ENCODE data around the gene GNB4.

GNB4 gene

GRCh38 chr3:179473565-179473964, 22.3 kb upstream of the GNB4 start:
- H3K27me3 ChIP-seq (ENCODE audit: insufficient read depth, low read length) = no peaks in the 10 kb centered on the region
- peak in 1 of 2 donors; percentile 27 for DNase-seq
- no peak overlapping the region for H3K23ac ChIP-seq (ENCODE audit: low read length)
- WGBS (ENCODE audit: extremely low coverage, insufficient coverage, insufficient read length) = no CpG with 5 or more reads among the region's 4 CpGs
- no peak overlapping the region for H4K12ac ChIP-seq (ENCODE audit: low read depth, low read length)
- H2BK12ac ChIP-seq (ENCODE audit: low read length) = no peak overlapping the region
- no peaks in the 10 kb centered on the region for H3K36me3 ChIP-seq (ENCODE audit: control insufficient read depth in 1 of 2, insufficient read depth in 2 of 2, low read length in 2 of 2)
- H3K79me2 ChIP-seq (ENCODE audit: control insufficient read depth, insufficient read depth, low read length, poor library complexity) = no peaks in the 10 kb centered on the region
- H4K91ac ChIP-seq (ENCODE audit: low read depth, low read length) = no peak overlapping the region
- no peak overlapping the region for H3K4ac ChIP-seq (ENCODE audit: low read depth, low read length)
- no peak overlapping the region for H2BK5ac ChIP-seq (ENCODE audit: low read depth, low read length, poor library complexity)
- no peaks in the 10 kb centered on the region for H3K79me1 ChIP-seq (ENCODE audit: low read length)
- no peak overlapping the region for H4K8ac ChIP-seq (ENCODE audit: low read depth, low read length)
- H2AK5ac ChIP-seq (ENCODE audit: low read length) = no peak overlapping the region
- H3K4me3 ChIP-seq (ENCODE audit: low read depth, low read length) = no peak overlapping the region
- H2BK120ac ChIP-seq (ENCODE audit: insufficient read depth, low read length, poor library complexity) = no peak overlapping the region
- H3K27ac ChIP-seq (ENCODE audit: low read depth, low read length) = no peak overlapping the region
- no peaks in the 10 kb centered on the region for H3K9me3 ChIP-seq (ENCODE audit: insufficient read depth, low read depth, low read length)
- H3K9ac ChIP-seq (ENCODE audit: low read length) = no peak overlapping the region
- no peak overlapping the region for H2AFZ ChIP-seq (ENCODE audit: insufficient read depth, low read length, poor library complexity)
- H3K14ac ChIP-seq (ENCODE audit: low read length) = no peak overlapping the region
- H3K4me2 ChIP-seq (ENCODE audit: low read length) = no peak overlapping the region
- no peaks in the 10 kb centered on the region for H3K4me1 ChIP-seq (ENCODE audit: control insufficient read depth in 1 of 2, insufficient read depth in 2 of 2, low read length in 2 of 2)
- H3K18ac ChIP-seq (ENCODE audit: low read length) = no peak overlapping the region

GRCh38 chr3:179464323-179465092, 13.2 kb upstream of the GNB4 start:
- H3K27ac ChIP-seq (ENCODE audit: low read depth, low read length) = no peak overlapping the region
- H3K79me1 ChIP-seq (ENCODE audit: low read length) = no peaks in the 10 kb centered on the region
- H2BK12ac ChIP-seq (ENCODE audit: low read length) = no peak overlapping the region
- H3K27me3 ChIP-seq (ENCODE audit: insufficient read depth, low read length) = no peaks in the 10 kb centered on the region
- H3K4me3 ChIP-seq (ENCODE audit: low read depth, low read length) = no peak overlapping the region
- no CpG with 5 or more reads among the region's 19 CpGs for WGBS (ENCODE audit: extremely low coverage, insufficient coverage, insufficient read length)
- no peaks in the 10 kb centered on the region for H3K36me3 ChIP-seq (ENCODE audit: control insufficient read depth in 1 of 2, insufficient read depth in 2 of 2, low read length in 2 of 2)
- peaks cover 5 to 9% of the 10 kb centered on the region in 2 experiments for H3K4me1 ChIP-seq (ENCODE audit: control insufficient read depth in 1 of 2, insufficient read depth in 2 of 2, low read length in 2 of 2)
- no peak overlapping the region for H2BK120ac ChIP-seq (ENCODE audit: insufficient read depth, low read length, poor library complexity)
- H3K23ac ChIP-seq (ENCODE audit: low read length) = no peak overlapping the region
- H2AFZ ChIP-seq (ENCODE audit: insufficient read depth, low read length, poor library complexity) = no peak overlapping the region
- peaks cover 2% of the 10 kb centered on the region for H3K9me3 ChIP-seq (ENCODE audit: insufficient read depth, low read depth, low read length)
- no peak overlapping the region for H4K8ac ChIP-seq (ENCODE audit: low read depth, low read length)
- H3K79me2 ChIP-seq (ENCODE audit: control insufficient read depth, insufficient read depth, low read length, poor library complexity) = no peaks in the 10 kb centered on the region
- no peak overlapping the region for H2BK5ac ChIP-seq (ENCODE audit: low read depth, low read length, poor library complexity)
- no peak overlapping the region for H3K14ac ChIP-seq (ENCODE audit: low read length)
- DNase-seq = peak; percentile 50 to 66
- no peak overlapping the region for H3K9ac ChIP-seq (ENCODE audit: low read length)
- H4K12ac ChIP-seq (ENCODE audit: low read depth, low read length) = no peak overlapping the region
- no peak overlapping the region for H4K91ac ChIP-seq (ENCODE audit: low read depth, low read length)
- H2AK5ac ChIP-seq (ENCODE audit: low read length) = no peak overlapping the region
- no peak overlapping the region for H3K18ac ChIP-seq (ENCODE audit: low read length)
- no peak overlapping the region for H3K4me2 ChIP-seq (ENCODE audit: low read length)
- H3K4ac ChIP-seq (ENCODE audit: low read depth, low read length) = no peak overlapping the region

- no peaks in the 10 kb centered on the region for H3K79me2 ChIP-seq (ENCODE audit: control insufficient read depth, insufficient read depth, low read length, poor library complexity)
- H3K36me3 ChIP-seq (ENCODE audit: control insufficient read depth in 1 of 2, insufficient read depth in 2 of 2, low read length in 2 of 2) = no peaks in the 10 kb centered on the region
- no peak overlapping the region for H2AK5ac ChIP-seq (ENCODE audit: low read length)
- no peak overlapping the region for H3K18ac ChIP-seq (ENCODE audit: low read length)
- H2AFZ ChIP-seq (ENCODE audit: insufficient read depth, low read length, poor library complexity) = no peak overlapping the region
- no peak overlapping the region for H4K91ac ChIP-seq (ENCODE audit: low read depth, low read length)
- no peak overlapping the region for H3K14ac ChIP-seq (ENCODE audit: low read length)
- no peak overlapping the region for H3K4me2 ChIP-seq (ENCODE audit: low read length)
- WGBS (ENCODE audit: extremely low coverage, insufficient coverage, insufficient read length) = no CpG with 5 or more reads among the region's 1 CpG
- H2BK5ac ChIP-seq (ENCODE audit: low read depth, low read length, poor library complexity) = no peak overlapping the region
- no peak overlapping the region for H3K27ac ChIP-seq (ENCODE audit: low read depth, low read length)
- no peak overlapping the region for H4K12ac ChIP-seq (ENCODE audit: low read depth, low read length)
- no peak overlapping the region for H3K4ac ChIP-seq (ENCODE audit: low read depth, low read length)
- DNase-seq = no peak
- H4K8ac ChIP-seq (ENCODE audit: low read depth, low read length) = no peak overlapping the region
- H3K4me1 ChIP-seq (ENCODE audit: control insufficient read depth in 1 of 2, insufficient read depth in 2 of 2, low read length in 2 of 2) = peaks cover 5 to 9% of the 10 kb centered on the region in 2 experiments
- no peak overlapping the region for H3K23ac ChIP-seq (ENCODE audit: low read length)
- H2BK120ac ChIP-seq (ENCODE audit: insufficient read depth, low read length, poor library complexity) = no peak overlapping the region
- H3K4me3 ChIP-seq (ENCODE audit: low read depth, low read length) = no peak overlapping the region
- no peaks in the 10 kb centered on the region for H3K79me1 ChIP-seq (ENCODE audit: low read length)
- H3K9me3 ChIP-seq (ENCODE audit: insufficient read depth, low read depth, low read length) = peaks cover 2% of the 10 kb centered on the region
- H3K27me3 ChIP-seq (ENCODE audit: insufficient read depth, low read length) = no peaks in the 10 kb centered on the region
- no peak overlapping the region for H3K9ac ChIP-seq (ENCODE audit: low read length)
- H2BK12ac ChIP-seq (ENCODE audit: low read length) = no peak overlapping the region
These were observed 12.0 kb upstream of the GNB4 start for GRCh38 chr3:179463319-179463718.

GRCh38 chr3:179460260-179460659, 9.0 kb upstream of the GNB4 start:
- Histone ChIP-seq H3K23ac (ENCODE audit: low read length) (no peak overlapping the region), H3K27ac (ENCODE audit: low read depth, low read length) (no peak overlapping the region), H3K14ac (ENCODE audit: low read length) (no peak overlapping the region), H3K4ac (ENCODE audit: low read depth, low read length) (no peak overlapping the region), H4K91ac (ENCODE audit: low read depth, low read length) (no peak overlapping the region), H2BK120ac (ENCODE audit: insufficient read depth, low read length, poor library complexity) (no peak overlapping the region), H3K79me1 (ENCODE audit: low read length) (no peaks in the 10 kb centered on the region), H3K18ac (ENCODE audit: low read length) (no peak overlapping the region), H3K27me3 (ENCODE audit: insufficient read depth, low read length) (no peaks in the 10 kb centered on the region), H3K4me3 (ENCODE audit: low read depth, low read length) (no peak overlapping the region), H2AFZ (ENCODE audit: insufficient read depth, low read length, poor library complexity) (no peak overlapping the region), H3K4me2 (ENCODE audit: low read length) (no peak overlapping the region), H2AK5ac (ENCODE audit: low read length) (no peak overlapping the region), H3K9ac (ENCODE audit: low read length) (no peak overlapping the region), H3K9me3 (ENCODE audit: insufficient read depth, low read depth, low read length) (no peaks in the 10 kb centered on the region), H3K4me1 (ENCODE audit: control insufficient read depth in 1 of 2, insufficient read depth in 2 of 2, low read length in 2 of 2) (peaks cover 5 to 12% of the 10 kb centered on the region in 2 experiments), H3K79me2 (ENCODE audit: control insufficient read depth, insufficient read depth, low read length, poor library complexity) (no peaks in the 10 kb centered on the region), H4K8ac (ENCODE audit: low read depth, low read length) (no peak overlapping the region), H4K12ac (ENCODE audit: low read depth, low read length) (no peak overlapping the region), H2BK5ac (ENCODE audit: low read depth, low read length, poor library complexity) (no peak overlapping the region), H3K36me3 (ENCODE audit: control insufficient read depth in 1 of 2, insufficient read depth in 2 of 2, low read length in 2 of 2) (no peaks in the 10 kb centered on the region), H2BK12ac (ENCODE audit: low read length) (no peak overlapping the region)
- DNase-seq = no peak

All from trophoblast cell (in vitro differentiated cells and primary cell).